CD4-positive, alpha-beta T cell treated with Interleukin-17A for 4 hours (primary cell): ENCODE data around the gene CFAP298.

Experiments
- DNase-seq: peaks from one replicate; pipeline ENCODE4 v3.0.0-alpha.2; 2020; ENCODE audit warnings: mixed read lengths

The CFAP298 gene

GRCh38 chr21:32597205-32597604, 15.0 kb downstream of the CFAP298 start:
- DNase-seq = no peak

- no peak for DNase-seq
These were observed 16.7 kb downstream of the CFAP298 start for GRCh38 chr21:32595431-32595830.

- no peak for DNase-seq
These were observed 18.5 kb downstream of the CFAP298 start for GRCh38 chr21:32593690-32594089.

- no peak for DNase-seq
These were observed 19.2 kb downstream of the CFAP298 start for GRCh38 chr21:32592929-32593502.

- DNase-seq = no peak
These were observed 22.0 kb downstream of the CFAP298 start for GRCh38 chr21:32590130-32590529.

- no peak for DNase-seq
These were observed 24.5 kb downstream of the CFAP298 start for GRCh38 chr21:32587651-32588050.

GRCh38 chr21:32587120-32587519, 25.1 kb downstream of the CFAP298 start:
- no peak for DNase-seq

GRCh38 chr21:32585970-32586369, 26.2 kb downstream of the CFAP298 start:
- DNase-seq = no peak

GRCh38 chr21:32585042-32585710, 27.0 kb downstream of the CFAP298 start, which contains the start of gene TCP10L:
TSS of gene TCP10L (minus strand) at chr21:32585523. CDS start at chr21:32584304, 1,219 bp downstream.
- DNase-seq = no peak

GRCh38 chr21:32584472-32584871, 27.7 kb downstream of the CFAP298 start:
- DNase-seq = no peak

- no peak for DNase-seq
These were observed 30.4 kb downstream of the CFAP298 start for GRCh38 chr21:32581732-32582131.

- DNase-seq = no peak
These were observed 31.2 kb downstream of the CFAP298 start for GRCh38 chr21:32580949-32581348.

- DNase-seq = peak; percentile 40
These were observed 34.0 kb downstream of the CFAP298 start for GRCh38 chr21:32578107-32578691.

GRCh38 chr21:32576011-32576410, 36.2 kb downstream of the CFAP298 start:
- no peak for DNase-seq

GRCh38 chr21:32574946-32575925, 36.9 kb downstream of the CFAP298 start:
- no peak for DNase-seq

GRCh38 chr21:32572574-32573420, 39.4 kb downstream of the CFAP298 start:
- no peak for DNase-seq

- no peak for DNase-seq
These were observed 41.7 kb downstream of the CFAP298 start for GRCh38 chr21:32570456-32570855.

- peak; percentile 88 for DNase-seq
These were observed 42.6 kb downstream of the CFAP298 start for GRCh38 chr21:32569261-32570230.

GRCh38 chr21:32567626-32568025, 44.6 kb downstream of the CFAP298 start:
- no peak for DNase-seq

- no peak for DNase-seq
These were observed 45.3 kb downstream of the CFAP298 start for GRCh38 chr21:32566741-32567389.
